ENCODE results near the gene ZXDC. TPM values are rescaled to one million over a fixed set of nuclear protein-coding genes. Genes with fewer than 3 reads are reported as not detected.
A peak's percentile ranks its signal among the peaks of the same experiment; 100 is the strongest.

Gene ZXDC
- total RNA-seq, 2 donors from 2014 or later: 27.8 to 32.8 TPM

DNA sequence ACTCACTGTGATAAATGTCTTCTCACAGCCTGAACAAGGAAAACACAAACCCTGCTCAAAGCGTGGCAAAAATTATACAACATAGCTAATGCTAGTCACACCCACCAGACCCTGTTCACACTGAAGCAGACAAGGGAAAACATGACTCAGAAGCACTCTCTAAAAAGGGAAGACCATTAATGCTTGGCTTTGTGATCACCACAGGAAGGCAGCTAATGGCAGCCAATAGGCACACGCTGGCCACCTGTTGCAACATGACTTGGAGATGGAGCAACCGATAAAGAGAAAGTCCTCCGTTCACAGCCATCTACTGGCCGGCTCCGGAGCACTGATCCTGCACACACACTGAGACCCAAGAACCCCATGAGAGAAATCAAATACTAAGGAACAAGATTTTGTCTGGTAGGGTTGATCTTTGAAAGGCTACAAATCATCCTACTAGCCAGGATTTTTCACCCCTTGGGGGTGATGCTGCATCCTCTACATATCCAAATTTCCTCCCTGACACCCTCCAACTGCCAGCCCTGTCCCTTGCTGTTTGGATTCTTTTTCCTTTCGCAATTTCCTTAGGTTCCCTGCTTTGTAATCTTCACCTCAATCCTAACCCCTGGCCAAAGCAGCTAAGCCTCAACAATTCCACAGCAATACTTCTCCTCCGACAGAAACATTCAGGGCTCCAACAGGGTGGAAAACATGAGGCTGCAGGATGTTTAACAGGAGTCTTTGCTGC is 3.2 kb downstream of the ZXDC start:
- ATAC-seq (replicated peaks in 1 of 2) (no peak), DNase-seq (no peak)
- no peaks in the 10 kb centered on the region for H3K27me3 Mint-ChIP-seq (ENCODE audit: low read depth)
- peak overlapping the region; percentile 11 for H3K27ac Mint-ChIP-seq
- H3K4me3 Mint-ChIP-seq: peak overlapping the region; percentile 61 to 94
- peaks cover 55% of the 10 kb centered on the region for H3K4me1 Mint-ChIP-seq (ENCODE audit: low read depth)
- H3K9me3 Mint-ChIP-seq: no peaks in the 10 kb centered on the region
- H3K36me3 Mint-ChIP-seq (ENCODE audit: insufficient read depth in 2 of 2): peaks cover 2 to 31% of the 10 kb centered on the region in 2 donors

DNA sequence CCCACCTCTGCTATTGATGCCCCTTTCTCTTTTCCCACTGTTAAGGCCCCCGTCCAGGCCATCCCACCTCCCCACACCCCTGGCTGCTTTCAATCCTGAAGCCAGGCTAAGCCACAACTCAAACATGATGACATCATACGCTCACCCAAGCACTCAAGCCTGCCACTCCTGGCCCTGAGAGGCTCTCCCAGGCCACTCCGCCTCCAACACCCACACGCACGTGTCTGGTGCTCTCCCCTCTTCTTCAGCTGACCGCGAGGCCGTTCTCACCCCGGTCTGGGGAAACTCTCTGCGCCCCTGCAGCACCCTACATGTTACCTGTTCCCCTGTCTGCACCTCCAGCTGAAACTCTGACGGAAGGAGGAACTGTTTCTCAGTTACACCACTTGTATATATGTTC is 6.2 kb downstream of the ZXDC start:
- H3K9me3 Mint-ChIP-seq: no peaks in the 10 kb centered on the region
- peaks cover 43% of the 10 kb centered on the region for H3K4me1 Mint-ChIP-seq (ENCODE audit: low read depth)
- ATAC-seq (replicated peaks in 1 of 2): no peak
- H3K4me3 Mint-ChIP-seq: no peak overlapping the region
- H3K27me3 Mint-ChIP-seq (ENCODE audit: low read depth): no peaks in the 10 kb centered on the region
- DNase-seq: no peak
- peak overlapping the region; percentile 93 for H3K27ac Mint-ChIP-seq
- H3K36me3 Mint-ChIP-seq (ENCODE audit: insufficient read depth in 2 of 2): peaks cover 5 to 42% of the 10 kb centered on the region in 2 donors

DNA sequence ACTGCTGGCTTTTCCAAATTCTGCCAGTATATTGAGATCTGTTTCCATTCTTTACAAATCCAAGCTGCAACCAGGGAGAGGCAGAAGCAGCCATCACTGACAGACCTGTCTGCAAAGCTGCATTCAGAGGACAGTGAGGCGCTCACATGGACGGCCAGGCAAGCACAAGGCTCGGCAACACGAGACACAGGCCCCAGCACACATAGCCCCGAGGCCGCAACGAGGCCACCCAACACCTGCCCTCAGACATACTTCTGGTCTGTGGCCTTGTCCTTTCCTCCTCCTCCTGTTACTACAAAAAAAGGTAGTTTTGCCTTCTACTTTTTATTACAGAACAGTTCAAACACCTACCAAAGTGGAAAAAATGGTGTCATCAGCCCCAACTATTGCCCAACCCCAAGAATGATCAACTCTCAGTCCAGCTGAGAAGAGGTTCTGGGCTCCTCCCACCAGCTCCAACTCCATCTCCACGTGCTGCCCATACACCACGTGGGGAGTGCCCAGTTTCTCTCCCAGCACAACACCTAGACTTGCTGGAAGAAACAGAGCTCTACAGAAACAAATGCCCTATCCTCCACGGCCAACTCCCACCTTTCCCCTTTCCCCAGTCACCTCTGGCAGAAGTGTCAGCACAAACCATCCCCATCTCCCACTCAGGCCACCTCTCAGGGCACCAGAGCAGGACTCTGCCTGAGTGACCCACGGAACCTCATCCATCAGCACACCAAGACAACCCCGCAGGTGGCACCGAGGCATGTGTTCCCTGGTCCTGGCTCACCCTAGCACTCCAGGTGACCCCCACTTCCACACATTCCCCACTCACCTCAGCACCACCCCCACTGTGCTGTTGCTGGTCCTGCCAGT is 7.4 kb downstream of the ZXDC start:
- DNase-seq: no peak
- Mint-ChIP-seq H3K27me3 (ENCODE audit: low read depth) (no peaks in the 10 kb centered on the region), H3K4me1 (ENCODE audit: low read depth) (peaks cover 31% of the 10 kb centered on the region), H3K27ac (peak overlapping the region; percentile 52), H3K9me3 (no peaks in the 10 kb centered on the region), H3K36me3 (ENCODE audit: insufficient read depth in 2 of 2) (peaks cover 5 to 42% of the 10 kb centered on the region in 2 donors), H3K4me3 (no peak overlapping the region)
- ATAC-seq (replicated peaks in 1 of 2): no peak

DNA sequence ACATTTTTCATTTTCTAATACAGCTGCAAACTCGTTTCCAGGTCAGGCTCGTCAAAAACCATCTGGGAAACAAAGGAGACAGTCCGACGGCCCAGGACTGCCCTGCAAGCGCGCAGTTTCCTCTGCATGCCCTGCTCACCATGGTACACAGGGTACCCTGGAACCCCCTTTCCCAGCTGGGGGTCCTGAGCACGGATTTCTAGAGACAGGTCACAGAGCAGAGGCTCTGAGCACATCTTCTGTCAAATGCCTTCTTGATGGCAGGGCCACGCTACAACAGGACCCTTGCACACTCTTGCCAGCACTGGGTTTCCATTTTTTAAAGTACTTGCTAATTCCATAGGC is 8.1 kb downstream of the ZXDC start:
- no peak overlapping the region for H3K27ac Mint-ChIP-seq

DNA sequence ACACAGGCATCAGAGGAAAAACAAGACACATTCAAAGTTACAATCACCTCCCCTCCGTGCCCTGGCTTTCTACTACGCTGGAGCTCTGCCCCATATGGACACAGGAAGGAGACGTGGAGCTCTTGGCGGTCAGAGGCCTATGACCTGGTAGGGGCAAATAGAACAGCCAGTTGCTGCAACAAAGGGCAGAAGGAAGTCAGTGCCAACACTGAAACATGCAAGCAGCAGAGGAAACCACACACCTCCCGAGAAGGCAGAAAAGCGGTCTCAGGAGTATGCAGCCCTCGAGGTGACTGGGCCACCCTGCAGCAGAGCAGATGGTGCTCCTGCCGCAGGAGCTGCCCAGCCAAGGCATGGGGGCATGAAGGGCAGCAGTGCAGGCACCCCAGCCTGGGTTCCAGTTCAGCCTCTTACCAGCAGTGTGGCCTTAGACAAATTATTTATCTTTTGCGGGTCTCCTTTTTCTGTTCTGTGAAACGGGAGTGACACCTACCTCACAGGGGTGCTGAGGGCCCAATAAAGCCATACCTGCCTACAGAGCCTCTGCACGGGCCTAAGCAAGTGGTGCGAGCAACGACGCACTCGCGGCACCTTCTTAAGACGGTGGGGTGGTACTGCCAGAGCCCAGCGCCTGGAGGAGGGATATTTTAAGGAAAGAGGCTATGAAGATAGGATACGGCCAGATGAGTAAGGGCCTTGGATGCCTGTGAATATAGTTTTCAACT is 8.6 kb downstream of the ZXDC start:
- H3K9me3 Mint-ChIP-seq: no peaks in the 10 kb centered on the region
- ATAC-seq (replicated peaks in 1 of 2): no peak
- peaks cover 5 to 40% of the 10 kb centered on the region in 2 donors for H3K36me3 Mint-ChIP-seq (ENCODE audit: insufficient read depth in 2 of 2)
- H3K27ac Mint-ChIP-seq: peak overlapping the region; percentile 9
- H3K4me1 Mint-ChIP-seq (ENCODE audit: low read depth): peaks cover 19% of the 10 kb centered on the region
- no peak overlapping the region for H3K4me3 Mint-ChIP-seq
- no peak for DNase-seq
- H3K27me3 Mint-ChIP-seq (ENCODE audit: low read depth): no peaks in the 10 kb centered on the region

More for the DNA sequence above, 8.1 kb downstream of the ZXDC start:
- Mint-ChIP-seq H3K4me1 (ENCODE audit: low read depth) (peaks cover 24% of the 10 kb centered on the region), H3K4me3 (no peak overlapping the region), H3K36me3 (ENCODE audit: insufficient read depth in 2 of 2) (peaks cover 5 to 42% of the 10 kb centered on the region in 2 donors), H3K9me3 (no peaks in the 10 kb centered on the region), H3K27me3 (ENCODE audit: low read depth) (no peaks in the 10 kb centered on the region)
- no peak for DNase-seq
- ATAC-seq (replicated peaks in 1 of 2): no peak

DNA sequence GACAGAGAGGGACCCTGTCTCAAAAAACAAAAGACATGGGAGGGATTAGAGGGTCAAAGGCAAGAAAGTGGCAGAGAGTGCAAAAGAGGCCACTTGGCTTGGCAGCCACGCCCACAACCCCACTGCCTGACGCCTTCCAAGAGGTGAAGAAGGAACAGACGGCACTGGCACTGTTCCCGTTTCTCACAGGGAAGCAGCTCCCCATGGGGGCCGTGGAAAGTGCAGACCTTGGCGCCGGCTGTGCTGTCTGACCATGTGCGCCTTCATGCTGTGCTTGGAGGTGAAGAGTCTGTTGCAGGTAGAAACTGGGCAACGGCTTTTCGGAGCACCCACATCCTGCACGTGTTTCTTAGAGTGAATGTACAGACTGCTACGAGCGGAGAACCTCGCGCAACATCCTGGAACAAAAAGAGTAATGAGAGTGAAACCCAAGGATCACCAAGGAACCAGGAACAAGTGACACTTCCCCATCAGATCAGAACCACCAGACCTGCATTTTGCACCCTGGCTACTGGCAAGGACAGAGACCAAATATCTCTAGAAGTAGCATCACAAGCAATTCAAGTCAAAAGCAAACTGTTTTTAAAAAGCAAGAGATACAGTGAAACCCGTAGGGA is 9.7 kb downstream of the ZXDC start:
- H3K36me3 Mint-ChIP-seq (ENCODE audit: insufficient read depth in 2 of 2): peaks cover 5 to 39% of the 10 kb centered on the region in 2 donors
- DNase-seq (no peak), ATAC-seq (replicated peaks in 1 of 2) (no peak)
- no peaks in the 10 kb centered on the region for H3K9me3 Mint-ChIP-seq
- H3K27me3 Mint-ChIP-seq (ENCODE audit: low read depth): no peaks in the 10 kb centered on the region
- H3K4me1 Mint-ChIP-seq (ENCODE audit: low read depth): peaks cover 16% of the 10 kb centered on the region
- no peak overlapping the region for H3K27ac Mint-ChIP-seq
- no peak overlapping the region for H3K4me3 Mint-ChIP-seq

DNA sequence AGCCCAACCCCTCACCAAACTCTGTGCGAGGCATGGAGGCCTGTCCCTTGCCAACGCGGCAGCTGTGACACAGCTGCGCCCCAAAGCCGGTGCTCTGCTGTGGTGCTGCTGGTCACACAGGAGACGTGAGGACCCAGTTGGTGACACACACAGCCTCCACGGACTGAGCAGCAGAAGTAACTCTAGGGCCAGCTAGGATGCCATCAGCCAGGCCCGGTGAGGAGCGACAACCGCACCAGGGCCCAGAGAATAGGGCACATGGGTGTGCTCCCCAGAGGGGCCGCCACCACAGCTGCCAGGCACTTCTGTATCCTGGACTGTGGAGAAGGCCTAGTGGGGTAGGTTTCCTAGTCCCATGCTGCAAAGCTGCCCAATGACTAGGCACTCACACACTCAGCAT is 10.7 kb downstream of the ZXDC start:
- Mint-ChIP-seq H3K9me3 (no peaks in the 10 kb centered on the region), H3K36me3 (ENCODE audit: insufficient read depth in 2 of 2) (peaks cover 6 to 35% of the 10 kb centered on the region in 2 donors), H3K27me3 (ENCODE audit: low read depth) (no peaks in the 10 kb centered on the region), H3K4me1 (ENCODE audit: low read depth) (peaks cover 16% of the 10 kb centered on the region), H3K27ac (no peak overlapping the region), H3K4me3 (no peak overlapping the region)
- ATAC-seq (replicated peaks in 1 of 2): no peak
- DNase-seq: no peak

DNA sequence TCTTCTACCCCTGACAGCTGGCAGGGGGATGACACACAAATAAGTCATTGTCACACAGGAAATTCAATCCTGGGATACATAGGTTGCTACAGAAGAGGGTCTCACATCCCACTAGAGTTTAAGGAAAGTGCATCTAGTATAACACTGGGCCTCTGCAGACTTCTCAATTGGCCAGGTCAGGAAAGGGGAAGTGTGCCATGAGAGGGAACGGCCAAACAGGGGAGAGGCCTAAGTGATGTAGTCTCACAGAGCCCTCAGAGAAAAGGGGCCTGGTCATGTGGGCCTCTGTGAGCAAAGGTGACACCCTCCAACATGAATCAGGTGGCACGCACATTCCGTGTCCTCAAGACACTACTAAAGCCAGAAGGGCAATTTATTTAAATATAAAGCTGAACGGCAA is 11.2 kb downstream of the ZXDC start:
- Mint-ChIP-seq H3K4me1 (ENCODE audit: low read depth) (peaks cover 12% of the 10 kb centered on the region), H3K4me3 (no peak overlapping the region), H3K27me3 (ENCODE audit: low read depth) (no peaks in the 10 kb centered on the region), H3K9me3 (no peaks in the 10 kb centered on the region), H3K27ac (no peak overlapping the region), H3K36me3 (ENCODE audit: insufficient read depth in 2 of 2) (peaks cover 6 to 32% of the 10 kb centered on the region in 2 donors)
- DNase-seq: no peak
- ATAC-seq (replicated peaks in 1 of 2): no peak

DNA sequence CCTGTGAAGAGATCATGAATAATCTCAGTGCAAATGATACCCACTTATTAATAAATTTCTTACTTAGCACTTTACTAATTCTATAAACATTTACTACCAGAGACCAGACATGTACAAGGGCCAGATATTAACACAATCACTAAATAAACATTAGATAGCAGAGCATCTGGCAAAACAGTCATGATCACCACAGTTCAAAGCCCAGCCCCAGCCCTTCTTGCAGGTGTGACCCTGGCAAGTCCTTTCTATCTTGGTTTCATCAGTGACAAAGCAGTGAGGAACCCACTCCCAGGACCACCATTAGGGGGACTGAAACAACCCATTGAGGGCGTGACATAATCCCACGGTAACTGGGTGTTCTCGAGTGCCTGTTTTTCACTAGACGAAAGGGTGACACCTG is 11.6 kb downstream of the ZXDC start:
- Mint-ChIP-seq H3K4me3 (no peak overlapping the region), H3K27ac (no peak overlapping the region), H3K9me3 (no peaks in the 10 kb centered on the region), H3K27me3 (ENCODE audit: low read depth) (no peaks in the 10 kb centered on the region), H3K36me3 (ENCODE audit: insufficient read depth in 2 of 2) (peaks cover 4 to 28% of the 10 kb centered on the region in 2 donors), H3K4me1 (ENCODE audit: low read depth) (peaks cover 8% of the 10 kb centered on the region)
- DNase-seq (no peak), ATAC-seq (replicated peaks in 1 of 2) (no peak)

DNA sequence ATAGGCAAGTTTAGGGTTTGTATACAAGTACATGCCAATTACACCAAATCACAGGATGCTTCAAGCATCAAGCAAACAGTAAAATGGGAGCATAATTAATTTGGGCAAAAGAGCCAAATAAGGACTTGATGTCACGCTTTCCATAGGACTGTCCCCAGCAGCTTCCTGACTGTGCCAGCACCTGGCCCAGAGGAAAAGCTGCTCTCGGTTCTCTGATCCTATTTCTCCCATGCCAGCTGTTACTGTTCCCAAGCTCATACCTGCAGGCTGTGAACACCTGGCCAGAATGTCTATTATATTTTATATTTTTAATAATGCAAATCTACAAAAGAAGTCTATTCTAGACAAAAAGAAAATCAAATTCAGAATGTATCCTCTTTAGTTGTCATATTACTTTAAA is 12.2 kb downstream of the ZXDC start:
- ATAC-seq (replicated peaks in 1 of 2) (no peak), DNase-seq (no peak)
- Mint-ChIP-seq H3K4me3 (no peak overlapping the region), H3K27me3 (ENCODE audit: low read depth) (no peaks in the 10 kb centered on the region), H3K9me3 (no peaks in the 10 kb centered on the region), H3K27ac (no peak overlapping the region), H3K4me1 (ENCODE audit: low read depth) (peaks cover 4% of the 10 kb centered on the region), H3K36me3 (ENCODE audit: insufficient read depth in 2 of 2) (peaks cover 4 to 25% of the 10 kb centered on the region in 2 donors)

DNA sequence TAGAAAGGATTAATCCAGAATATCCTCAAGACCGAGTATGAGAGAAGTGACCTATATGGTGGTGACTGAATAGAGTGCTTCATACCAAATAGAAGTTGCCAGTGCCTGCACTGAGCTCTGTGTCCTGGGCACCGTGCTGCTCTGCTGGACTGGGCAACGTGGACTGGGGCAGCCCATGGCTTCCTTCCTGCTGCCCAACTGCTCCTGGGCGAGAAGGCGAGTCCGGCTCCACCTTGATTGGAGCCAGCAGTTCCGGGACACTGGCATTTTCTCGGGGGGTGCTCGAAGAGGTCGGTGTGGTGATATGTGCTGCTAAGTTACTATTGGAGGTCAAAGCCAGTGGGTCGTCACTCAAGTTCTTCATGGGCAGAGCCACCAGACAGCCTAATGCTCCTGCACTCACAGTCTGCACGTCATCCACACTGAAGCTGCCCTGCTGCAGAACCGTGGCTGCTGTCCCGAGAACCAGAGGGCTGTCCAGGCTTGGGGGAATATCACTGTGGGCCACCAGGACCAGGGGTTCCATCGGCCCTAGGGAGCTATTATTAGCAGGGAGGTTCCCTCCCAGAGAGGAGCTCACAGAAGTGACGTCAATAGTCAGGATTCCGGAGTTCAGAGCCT is 14.1 kb downstream of the ZXDC start:
- no peak overlapping the region for H3K4me3 Mint-ChIP-seq
- ATAC-seq (replicated peaks in 1 of 2) (no peak), DNase-seq (no peak)
- no peaks in the 10 kb centered on the region for H3K27me3 Mint-ChIP-seq (ENCODE audit: low read depth)
- peaks cover 9% of the 10 kb centered on the region for H3K4me1 Mint-ChIP-seq (ENCODE audit: low read depth)
- peaks cover 1 to 21% of the 10 kb centered on the region in 2 donors for H3K36me3 Mint-ChIP-seq (ENCODE audit: insufficient read depth in 2 of 2)
- no peak overlapping the region for H3K27ac Mint-ChIP-seq
- no peaks in the 10 kb centered on the region for H3K9me3 Mint-ChIP-seq

DNA sequence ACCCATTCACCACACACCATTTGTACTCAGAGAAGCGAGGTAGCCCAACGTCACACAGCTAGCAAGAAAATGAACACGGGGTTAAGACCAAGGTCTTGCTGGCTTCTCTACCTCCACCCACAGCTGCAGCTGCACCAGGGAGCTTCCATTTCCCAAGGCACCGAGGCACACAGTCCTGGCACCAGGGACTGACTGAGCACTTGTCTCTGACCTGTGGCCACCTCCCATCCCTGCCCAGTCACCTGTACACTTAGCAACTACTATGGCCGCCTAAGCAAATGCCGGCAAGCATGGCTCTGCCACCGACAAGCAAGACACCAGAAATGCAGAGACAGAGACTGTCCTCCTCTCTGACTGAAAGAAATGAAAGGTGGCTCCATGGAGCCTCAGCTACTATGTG is 15.3 kb downstream of the ZXDC start:
- DNase-seq (no peak), ATAC-seq (replicated peaks in 1 of 2) (no peak)
- Mint-ChIP-seq H3K4me3 (no peak overlapping the region), H3K27me3 (ENCODE audit: low read depth) (no peaks in the 10 kb centered on the region), H3K27ac (no peak overlapping the region), H3K9me3 (no peaks in the 10 kb centered on the region), H3K36me3 (ENCODE audit: insufficient read depth in 2 of 2) (peaks cover 1 to 16% of the 10 kb centered on the region in 2 donors), H3K4me1 (ENCODE audit: low read depth) (peaks cover 9% of the 10 kb centered on the region)

Data from activated T-cell treated with anti-CD3 and anti-CD28 coated beads, Interleukin-2, amount 50 U/mL, for 72 hours (primary cell).